NOMO-1 treated with dmso at 0.1 percent for 144 hours (cell line): ENCODE data around the gene S100A7A.
"Not testable (repeated sequence)": the region's sequence is repeated elsewhere in the genome, so short reads cannot be mapped to it uniquely, and the experiment has no call there.

Experiments
- DNase-seq: peaks from one replicate; lab custom pipeline; 2025; ENCODE audit not compliant: unreplicated experiment; lab: John Stamatoyannopoulos, UW

Gene S100A7A

DNA sequence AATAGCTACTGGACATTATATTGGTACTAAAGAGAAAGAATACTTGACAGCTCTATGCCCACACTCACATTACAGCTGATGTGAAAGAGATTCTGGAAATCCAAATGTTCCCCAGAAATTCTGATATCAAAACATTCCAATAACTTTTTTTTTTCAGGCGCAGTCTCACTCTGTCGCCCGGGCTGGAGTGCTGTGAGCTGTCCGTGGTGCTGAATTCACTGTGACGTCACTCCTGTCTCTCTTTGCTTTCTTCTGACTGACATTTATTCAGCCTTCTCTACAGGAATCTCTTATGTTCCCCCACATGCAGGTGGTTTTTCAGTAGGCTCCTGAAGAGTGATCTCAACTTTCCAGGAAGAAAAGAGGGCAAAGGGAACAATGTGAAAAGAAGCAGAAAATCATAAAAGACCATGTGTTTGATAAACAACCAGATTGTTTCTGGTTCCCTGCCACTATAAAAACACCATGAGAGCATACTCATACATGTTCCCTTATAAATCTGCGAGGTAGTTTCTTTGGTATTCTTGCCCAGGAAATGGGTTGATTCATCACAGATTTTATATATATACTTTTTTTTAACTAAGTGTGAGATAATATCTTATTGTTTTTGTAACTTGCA, 6.2 kb downstream of the S100A7A start:
- peak; percentile 43 for DNase-seq

DNA sequence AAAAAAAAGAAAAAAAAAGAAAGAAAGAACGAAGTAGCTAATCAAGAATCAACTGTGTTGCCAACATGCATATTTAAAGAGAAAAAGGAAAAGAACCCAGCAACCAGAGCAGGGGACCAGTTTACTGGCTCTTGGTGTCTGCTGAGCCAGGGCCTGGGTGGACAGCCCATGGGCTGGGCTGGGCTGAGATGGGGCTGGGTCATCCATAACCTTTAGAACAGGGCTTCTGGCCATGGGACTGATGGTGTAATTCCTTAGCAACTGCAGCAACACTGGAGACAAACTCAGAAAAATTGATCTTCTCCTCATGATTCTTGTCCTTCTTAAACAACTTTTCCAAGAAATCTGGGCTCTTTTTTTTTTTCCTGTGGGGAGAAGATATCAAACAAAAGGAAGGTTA, 10.5 kb downstream of the S100A7A start:
- DNase-seq, result no peak

DNA sequence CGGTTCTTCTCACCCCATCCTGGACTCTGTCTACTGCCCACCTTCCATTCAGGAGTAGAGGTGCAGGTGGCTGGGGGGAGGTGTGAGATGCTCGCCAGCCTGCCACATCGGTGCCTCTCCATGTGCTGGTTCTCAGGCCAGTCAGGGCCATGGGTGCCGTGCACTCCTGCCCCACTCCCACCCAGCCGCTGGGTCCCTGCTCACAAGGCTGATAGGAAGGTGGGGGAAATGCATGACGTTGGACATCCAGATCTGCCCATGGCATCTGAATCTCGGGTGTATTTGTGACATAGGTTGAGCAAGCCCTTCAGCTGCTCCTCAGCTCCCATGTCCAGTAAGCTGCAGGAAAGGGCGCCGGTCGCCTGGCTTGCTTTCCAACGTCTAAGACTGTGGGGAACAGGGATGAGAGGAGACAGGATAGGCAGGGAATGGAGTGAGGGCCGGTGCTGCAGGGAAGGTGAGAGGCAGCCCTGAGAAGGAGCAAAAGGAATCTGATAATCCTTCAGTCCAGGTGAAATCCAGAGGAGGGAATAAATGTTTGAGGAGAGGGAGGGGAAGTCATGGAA, 11.8 kb downstream of the S100A7A start:
- DNase-seq, result no peak

DNA sequence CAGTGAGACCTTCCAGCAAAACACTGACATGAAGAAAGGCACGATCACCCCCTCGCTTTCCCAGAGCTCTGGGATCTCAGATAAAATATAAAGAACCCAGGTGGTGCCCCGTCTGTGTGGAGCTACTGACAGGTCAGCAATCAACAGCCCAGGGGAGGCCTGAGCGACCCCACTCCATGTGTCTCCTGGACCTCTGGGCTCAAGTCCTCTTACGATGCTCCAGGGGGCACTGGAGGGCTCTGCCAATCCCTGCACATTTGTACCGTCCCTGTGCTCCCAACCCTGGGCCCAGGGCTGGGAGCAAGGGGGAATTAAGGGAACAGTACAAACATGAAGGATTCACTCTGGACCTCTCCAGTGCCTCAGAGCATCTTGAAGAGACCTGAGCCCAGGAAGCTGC, 12.5 kb downstream of the S100A7A start:
- no peak for DNase-seq

DNA sequence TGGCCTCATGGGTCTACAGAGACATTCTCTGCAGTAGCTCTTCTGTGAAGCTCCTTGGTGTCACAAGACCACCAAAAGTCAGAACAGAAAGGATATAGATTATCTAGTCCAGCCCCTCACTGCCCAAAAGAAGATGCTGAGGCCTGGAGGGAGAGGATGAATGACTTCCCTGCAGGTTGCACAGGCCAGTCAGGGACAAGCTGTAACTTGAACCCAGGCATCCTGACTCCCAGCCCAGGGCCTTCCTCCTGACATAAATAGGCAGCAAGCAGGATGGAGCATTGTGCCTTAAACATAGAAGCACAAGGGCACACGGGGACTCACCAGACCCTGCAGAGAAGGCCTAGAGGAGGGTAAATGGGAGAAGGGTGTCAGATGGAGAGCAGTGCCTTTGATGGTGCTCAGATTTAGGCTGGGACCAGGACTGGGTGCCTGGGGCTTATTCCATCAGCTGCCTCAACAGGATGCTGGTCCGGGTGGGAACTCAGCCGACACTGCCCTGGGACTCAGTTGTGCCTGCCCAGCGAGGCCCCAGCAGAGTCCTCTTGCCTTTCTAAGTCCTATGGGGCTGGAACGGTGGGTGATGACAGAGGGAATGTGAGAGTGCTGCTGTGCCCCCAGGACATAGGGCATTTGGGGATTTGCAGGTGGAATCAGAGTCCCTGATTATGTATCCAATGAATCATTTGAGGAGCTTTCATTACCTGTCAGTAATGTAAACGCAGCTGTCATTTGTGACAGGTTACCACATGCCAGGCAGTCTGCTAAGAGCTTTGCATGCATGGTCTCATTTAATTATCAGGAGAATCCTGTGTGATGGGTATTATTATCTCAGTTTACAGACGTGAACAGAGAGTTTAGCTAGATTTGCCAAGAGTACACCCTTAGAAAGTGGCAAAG, 13.2 kb downstream of the S100A7A start:
- DNase-seq, result no peak

DNA sequence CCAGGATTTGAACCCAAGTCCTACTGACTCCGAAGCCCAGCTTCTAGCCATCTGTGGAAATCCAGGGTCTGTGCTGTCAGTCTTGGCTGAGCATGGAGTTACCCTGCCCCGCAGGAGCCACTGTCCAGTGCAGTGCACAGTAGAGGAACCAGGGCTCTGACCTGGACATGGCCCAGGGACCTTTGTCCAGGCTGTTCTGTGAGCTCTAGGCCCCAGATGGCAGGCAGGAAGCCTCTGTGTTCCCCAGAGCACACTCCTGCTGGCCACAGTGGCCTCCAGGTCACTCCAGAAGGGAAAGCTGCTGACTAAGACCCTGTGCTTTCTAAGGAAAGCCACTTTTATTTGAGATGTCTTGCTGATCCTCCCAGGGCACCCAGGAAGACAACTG, 13.8 kb downstream of the S100A7A start:
- no peak for DNase-seq

DNA sequence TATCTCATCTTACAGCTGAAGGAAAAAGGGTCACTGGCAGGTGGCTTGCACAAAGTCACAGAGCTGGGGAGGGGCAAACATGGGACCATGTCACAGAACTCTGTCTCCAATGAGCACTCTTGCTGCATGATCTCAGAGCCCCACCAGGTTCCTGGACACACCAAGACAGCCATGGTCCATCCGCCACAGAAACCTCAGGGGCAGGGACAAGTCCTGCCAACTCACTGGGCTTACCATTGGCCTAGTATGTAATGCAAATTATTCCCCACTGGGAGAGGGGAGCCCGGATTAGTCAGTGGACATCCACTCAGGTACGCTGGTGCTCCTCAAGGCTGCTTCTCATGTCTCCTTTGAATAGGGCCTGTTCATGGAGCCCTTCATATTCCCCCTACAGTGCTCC, 14.2 kb downstream of the S100A7A start:
- no peak for DNase-seq

DNA sequence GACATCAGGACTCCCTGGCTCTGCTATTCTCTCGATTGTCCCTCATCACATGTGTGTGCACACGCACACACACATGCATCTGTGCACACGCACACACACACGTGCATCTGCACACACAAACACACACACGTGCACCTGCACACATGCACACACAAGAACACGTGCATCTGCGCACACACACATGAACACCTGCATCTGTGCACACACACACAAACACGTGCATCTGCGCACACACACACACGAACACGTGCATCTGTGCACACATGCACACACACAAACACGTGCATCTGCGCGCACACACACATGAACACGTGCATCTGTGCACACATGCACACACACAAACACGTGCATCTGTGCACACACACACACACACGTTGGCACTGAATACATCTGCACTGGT, 14.7 kb downstream of the S100A7A start:
- DNase-seq, result no peak

DNA sequence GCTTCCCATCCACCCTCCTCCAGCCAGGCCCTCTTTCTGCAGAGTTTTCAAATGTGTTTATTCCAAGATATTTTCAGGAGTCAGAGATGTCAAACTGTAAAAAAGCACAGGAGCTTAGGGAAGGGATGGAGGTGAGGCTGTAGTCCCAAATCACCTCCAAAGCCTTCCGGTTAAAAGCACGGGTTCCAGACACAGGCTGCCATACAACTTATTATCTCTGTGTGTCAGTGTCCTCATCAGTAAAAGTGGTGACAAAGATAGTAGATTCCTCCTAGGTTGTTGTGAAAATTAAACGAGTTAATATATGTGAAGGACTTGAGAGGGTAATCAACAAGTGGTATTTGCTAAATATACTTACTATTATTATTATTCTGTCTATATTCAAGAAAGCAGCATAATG, 15.1 kb downstream of the S100A7A start:
- DNase-seq, result no peak

DNA sequence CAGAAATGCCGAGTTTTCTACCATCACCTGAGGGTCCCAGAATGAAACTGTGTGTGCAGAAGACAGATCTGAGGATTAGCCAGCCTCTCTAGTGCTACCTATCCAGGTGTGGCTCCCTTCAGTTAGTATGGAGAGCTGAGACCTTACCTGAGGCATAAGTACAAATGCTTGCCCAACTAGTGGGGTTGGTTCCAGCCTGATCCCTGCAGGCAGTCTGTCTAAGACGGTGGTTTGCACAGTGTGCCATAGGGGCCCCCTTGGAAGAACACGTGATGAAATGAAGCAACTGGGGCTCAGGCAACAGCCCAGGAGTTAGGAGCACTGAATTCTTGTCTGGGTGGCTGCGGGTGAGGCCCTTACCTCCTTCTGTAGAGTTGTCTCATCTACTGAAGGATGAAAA, 15.6 kb downstream of the S100A7A start:
- DNase-seq, result no peak

DNA sequence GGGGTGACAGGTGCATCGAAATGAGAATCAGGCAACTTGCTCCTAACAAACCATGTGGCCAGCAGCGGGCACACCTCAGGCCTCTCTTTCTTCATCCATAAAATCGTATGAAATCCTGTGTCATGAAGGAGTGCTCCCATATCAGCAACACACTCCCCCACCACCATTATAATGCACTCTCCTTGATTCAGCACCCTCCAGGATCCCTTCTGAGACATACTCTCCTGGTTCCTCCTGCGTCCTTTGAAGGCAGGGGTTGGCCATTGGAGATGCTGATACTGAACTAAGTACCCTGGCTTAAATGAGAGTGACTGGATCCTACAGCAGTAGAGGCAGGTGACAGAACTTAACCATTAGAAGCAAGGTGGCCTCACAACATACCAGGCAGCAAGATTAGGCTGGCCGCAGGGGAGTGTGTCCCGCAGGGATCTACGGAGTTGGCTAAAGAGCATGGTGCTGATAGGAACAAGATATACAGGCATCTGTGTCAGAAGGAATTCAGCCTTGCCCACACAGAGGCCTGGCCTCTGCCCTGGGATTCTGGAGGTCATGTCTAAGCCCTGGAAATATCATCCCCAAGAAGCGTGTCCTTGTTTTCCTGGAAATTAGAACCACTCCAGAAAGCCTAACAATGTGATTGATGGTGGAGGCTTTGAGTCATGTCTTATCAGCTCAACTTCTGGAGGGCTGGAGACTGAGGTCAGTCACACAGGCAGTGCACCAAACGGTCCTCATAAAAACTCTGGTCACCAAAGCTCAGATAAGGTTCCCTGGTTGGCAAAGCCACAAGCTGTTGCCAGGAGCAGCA, 16.8 kb downstream of the S100A7A start:
- DNase-seq, result no peak

DNA sequence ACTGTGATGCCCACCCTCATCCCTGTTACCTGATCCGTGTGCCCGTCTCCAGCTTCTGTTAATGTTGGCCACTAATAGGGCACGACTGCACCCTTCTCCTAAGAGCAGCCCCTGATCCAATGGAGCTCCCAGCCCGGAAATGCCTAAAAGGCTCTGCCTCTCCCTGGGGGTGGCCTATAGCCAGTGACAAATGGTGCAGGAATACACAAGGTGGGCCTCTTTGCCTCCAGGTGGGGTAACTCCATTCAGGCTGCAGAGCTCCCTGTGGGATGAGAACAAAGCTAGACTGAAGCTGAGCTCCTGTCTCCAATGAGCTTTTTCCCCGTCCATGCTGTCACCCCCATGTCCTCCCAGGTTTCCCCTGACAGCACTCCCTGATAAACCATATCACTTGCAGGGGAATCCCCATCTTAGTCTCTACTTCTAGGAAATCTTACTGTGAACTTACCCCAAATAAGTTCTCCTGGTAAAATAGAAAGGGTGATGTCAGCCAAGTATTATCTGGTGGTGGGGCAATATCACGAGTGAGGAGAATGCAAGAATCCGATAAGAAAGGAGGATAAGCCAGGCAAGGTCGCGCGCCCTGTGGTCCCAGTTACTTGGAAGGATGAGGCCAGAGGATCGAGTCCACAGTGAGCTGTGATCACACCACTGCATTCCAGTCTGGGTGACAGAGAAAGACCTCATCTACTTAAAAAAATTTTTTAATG, 18.6 kb downstream of the S100A7A start:
- DNase-seq, result no peak

DNA sequence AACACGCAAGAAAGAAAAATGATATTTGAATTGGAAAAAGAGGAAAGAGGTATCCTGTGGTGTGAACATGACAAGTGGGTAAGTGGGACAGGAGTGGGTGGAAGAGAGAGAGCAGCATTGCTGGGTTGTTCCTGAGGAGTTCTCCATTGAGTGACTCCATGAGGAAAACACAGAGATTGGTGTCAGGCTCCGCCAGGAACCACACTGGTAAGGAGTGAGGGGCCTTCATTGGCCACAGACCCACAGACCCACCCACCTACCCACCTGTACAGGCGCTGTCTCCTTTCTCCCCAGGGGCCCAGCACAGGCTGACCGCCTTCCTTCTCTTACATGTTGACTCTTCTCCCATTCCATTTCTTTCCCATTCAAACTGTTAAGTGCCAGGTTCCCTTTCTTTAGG, 20.9 kb downstream of the S100A7A start:
- DNase-seq, result no peak

DNA sequence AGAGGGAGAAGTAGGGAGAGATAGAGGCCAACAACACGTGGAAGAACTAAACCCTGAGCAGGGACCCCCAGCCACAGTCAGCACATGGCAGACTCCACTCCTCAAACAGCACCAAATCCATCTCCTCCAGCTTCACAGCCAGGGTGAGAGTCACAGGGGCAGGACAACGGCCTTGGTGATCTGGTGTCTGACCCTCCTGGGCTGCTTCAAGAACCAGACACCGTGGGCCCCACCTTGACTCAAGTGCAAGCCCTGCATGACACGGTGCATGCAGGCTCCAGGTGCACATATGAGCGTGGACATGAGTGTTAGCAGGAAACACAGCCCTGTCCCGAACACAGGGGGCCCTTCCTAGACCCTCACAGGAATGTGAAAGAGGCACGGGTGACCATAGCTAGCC, 22.3 kb downstream of the S100A7A start:
- no peak for DNase-seq

DNA sequence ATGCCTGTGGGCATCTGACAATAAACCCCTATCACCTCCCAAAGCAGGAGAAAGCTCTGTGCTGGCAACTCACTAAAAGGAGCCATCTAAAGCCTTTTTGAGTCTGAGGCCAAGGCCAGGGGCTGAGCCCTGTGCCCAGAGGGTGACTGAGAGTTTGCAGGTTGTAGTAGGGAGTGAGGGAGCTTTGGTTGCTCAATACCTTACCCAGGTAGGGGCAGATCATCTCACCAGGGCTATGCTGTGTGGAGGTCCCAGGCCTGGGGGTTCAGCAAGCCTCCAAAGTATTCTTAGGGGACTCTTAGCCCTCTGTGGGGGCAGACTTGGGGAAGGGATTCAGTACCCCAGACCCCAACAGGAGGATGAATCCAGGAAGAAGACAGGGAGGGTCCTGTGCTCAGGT, 23.0 kb downstream of the S100A7A start:
- DNase-seq, result no peak

DNA sequence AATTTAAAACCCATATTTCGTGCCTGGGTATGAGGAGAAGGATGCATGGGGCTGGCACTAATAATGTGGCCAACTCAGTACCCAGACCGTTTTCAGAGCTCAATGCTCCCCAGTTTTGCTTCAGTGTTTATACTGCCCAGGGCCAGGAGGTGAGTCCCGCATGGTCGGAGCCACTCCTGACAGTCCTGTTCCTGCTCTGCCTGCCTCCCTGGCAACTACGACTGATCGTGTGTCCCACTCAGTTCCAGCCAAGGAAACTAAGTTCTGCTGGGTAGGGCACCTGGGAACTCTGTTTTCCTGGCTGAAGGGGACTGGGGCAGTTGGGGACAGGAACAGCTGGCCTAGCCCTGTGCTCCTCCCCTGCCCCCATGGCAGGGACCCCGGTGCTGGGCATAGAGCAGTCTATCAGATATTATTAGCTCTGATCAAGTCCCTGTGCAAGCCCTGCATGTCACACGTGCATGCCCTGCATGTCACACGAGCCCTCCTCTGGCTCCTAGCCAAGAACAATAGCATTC, 25.0 kb downstream of the S100A7A start:
- no peak for DNase-seq

DNA sequence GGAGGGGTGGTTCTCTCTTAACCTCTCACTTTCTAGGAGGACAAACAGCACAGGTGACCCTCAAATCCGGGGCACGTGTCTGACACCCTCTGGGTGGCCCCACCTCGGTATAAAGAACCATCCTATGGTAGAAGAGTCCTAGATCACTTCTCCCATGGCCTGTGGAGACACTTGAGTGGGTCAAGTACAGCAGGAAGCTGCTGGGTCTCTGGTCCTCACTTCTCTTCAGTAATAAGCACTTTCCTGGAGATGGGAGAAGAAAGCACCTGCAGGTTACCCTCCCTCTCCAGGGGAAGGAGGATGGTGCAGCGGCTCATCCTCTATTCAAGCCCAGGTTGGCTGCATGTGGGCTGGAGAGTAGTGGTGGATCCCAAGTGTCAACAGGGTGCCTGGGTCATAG, 27.2 kb downstream of the S100A7A start:
- no peak for DNase-seq

DNA sequence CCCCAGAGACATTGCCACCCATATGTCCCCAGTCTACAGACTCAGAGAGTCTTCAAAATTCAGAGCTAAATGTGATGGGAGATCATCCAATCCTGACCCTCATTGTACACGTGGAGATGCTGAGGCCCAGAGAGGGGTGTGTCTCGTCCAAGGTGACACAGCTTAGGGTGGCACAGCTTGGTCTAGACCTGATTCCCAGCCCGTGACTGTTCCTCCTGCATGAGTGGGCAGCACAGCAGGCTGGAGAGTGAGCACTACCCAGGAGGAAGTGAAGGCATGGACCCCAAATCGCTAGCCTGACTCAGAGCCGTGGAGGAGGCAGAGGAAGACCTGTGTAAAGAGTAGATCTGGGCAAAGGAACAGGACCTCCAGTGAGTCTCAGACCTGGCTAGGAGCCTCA, 27.8 kb downstream of the S100A7A start:
- no peak for DNase-seq

DNA sequence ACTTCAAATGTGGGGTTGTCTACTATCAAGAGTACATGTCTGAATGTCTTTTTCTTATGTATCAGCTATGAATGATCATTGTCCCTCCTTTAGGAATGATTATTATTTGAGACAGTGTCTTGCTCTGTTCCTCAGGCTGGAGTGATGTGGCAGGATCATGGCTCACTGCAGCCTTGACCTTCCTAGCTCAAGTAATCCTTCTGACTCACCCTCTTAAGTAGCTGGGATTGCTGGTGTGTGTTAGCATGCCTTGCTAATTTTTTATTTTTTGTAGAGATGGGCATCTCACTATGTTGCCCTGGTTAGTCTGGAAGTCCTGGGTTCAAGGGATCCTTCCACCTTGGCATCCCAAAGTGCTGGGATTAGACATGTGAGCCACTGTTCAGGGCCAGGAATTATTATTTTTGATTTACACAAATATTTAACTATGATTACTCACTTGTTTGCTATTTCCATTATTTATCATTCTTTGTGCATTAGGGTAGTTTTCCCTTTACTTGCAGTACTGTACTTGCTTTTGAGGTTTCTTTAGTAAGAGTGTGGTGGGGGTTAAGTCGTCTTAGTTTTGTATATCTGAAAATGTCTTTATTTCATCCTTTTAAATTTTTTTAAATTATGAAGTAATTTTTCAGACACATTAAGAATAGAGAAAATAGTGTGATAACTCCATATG, 31.3 kb downstream of the S100A7A start:
- no peak for DNase-seq

DNA sequence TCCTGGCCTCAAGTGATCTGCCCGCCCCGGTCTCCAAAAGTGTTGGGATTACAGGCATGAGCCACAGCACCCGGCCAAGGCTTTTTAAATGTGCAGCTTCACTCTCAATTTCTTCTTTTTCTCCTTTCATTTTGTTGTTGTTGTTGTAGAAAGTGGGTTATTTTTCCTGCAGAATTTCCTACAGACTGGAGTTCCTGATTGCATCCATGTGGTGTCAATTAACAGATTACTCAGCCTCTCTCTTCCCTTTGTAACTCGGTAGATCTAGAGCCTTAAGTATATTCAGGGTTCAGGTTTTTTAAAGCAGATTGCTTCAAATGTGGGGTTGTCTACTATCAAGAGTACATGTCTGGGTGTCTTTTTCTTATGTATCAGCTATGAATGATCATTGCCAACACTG, 32.5 kb downstream of the S100A7A start:
- DNase-seq, result not testable (repeated sequence)
